Measurements from ENCODE around the gene ITGA5.

The ITGA5 gene

GRCh38 chr12:54407183-54407905 is 11.7 kb downstream of the ITGA5 start:
- Histone ChIP-seq H4K8ac (ENCODE audit: low read depth, low read length) (no peak overlapping the region), H3K27ac (ENCODE audit: low read depth, low read length) (no peak overlapping the region), H3K4ac (ENCODE audit: low read depth, low read length) (no peak overlapping the region), H3K27me3 (ENCODE audit: insufficient read depth, low read length, poor library complexity) (no peaks in the 10 kb centered on the region), H2AK5ac (ENCODE audit: low read length) (no peak overlapping the region), H3K56ac (ENCODE audit: low read length) (no peak overlapping the region), H2BK120ac (ENCODE audit: low read depth, low read length) (no peak overlapping the region), H2BK15ac (replicated peaks; ENCODE audit: low read depth) (no peak overlapping the region), H3K36me3 (ENCODE audit: control insufficient read depth, insufficient read depth, low read length) (peaks cover 46% of the 10 kb centered on the region), H4K5ac (ENCODE audit: low read length) (no peak overlapping the region), H2BK5ac (ENCODE audit: low read length) (no peak overlapping the region), H3K4me2 (ENCODE audit: low read length) (no peak overlapping the region), H3K4me1 (ENCODE audit: control insufficient read depth, low read depth, low read length) (peaks cover 3% of the 10 kb centered on the region), H3K18ac (ENCODE audit: low read length) (no peak overlapping the region), H3K23ac (ENCODE audit: low read length) (no peak overlapping the region), H3K4me3 (ENCODE audit: low read length) (no peak overlapping the region), H3K79me2 (ENCODE audit: control insufficient read depth, insufficient read depth, low read length) (peaks cover 11% of the 10 kb centered on the region), H3K9ac (ENCODE audit: low read length) (no peak overlapping the region), H3K79me1 (ENCODE audit: low read length) (peaks cover 28% of the 10 kb centered on the region)
- DNase-seq, result no peak
- no CpG with 5 or more reads among the region's 5 CpGs for WGBS (ENCODE audit: extremely low coverage, insufficient coverage, low lambda C conversion rate)

- H2AK5ac ChIP-seq (ENCODE audit: low read length), result no peak overlapping the region
- no peak overlapping the region for H3K9ac ChIP-seq (ENCODE audit: low read length)
- no CpG with 5 or more reads among the region's 7 CpGs for WGBS (ENCODE audit: extremely low coverage, insufficient coverage, low lambda C conversion rate)
- no peak overlapping the region for H3K23ac ChIP-seq (ENCODE audit: low read length)
- H3K79me2 ChIP-seq (ENCODE audit: control insufficient read depth, insufficient read depth, low read length), result peaks cover 3% of the 10 kb centered on the region
- H3K4me1 ChIP-seq (ENCODE audit: control insufficient read depth, low read depth, low read length), result peaks cover 2% of the 10 kb centered on the region
- no peak overlapping the region for H2BK120ac ChIP-seq (ENCODE audit: low read depth, low read length)
- H4K5ac ChIP-seq (ENCODE audit: low read length), result no peak overlapping the region
- no peak overlapping the region for H3K4me2 ChIP-seq (ENCODE audit: low read length)
- H3K27me3 ChIP-seq (ENCODE audit: insufficient read depth, low read length, poor library complexity), result no peaks in the 10 kb centered on the region
- no peak overlapping the region for H2BK15ac ChIP-seq (replicated peaks; ENCODE audit: low read depth)
- H3K4me3 ChIP-seq (ENCODE audit: low read length), result no peak overlapping the region
- no peak overlapping the region for H2BK5ac ChIP-seq (ENCODE audit: low read length)
- DNase-seq, result no peak
- H3K56ac ChIP-seq (ENCODE audit: low read length), result no peak overlapping the region
- no peak overlapping the region for H3K18ac ChIP-seq (ENCODE audit: low read length)
- H3K36me3 ChIP-seq (ENCODE audit: control insufficient read depth, insufficient read depth, low read length), result peaks cover 54% of the 10 kb centered on the region
- peaks cover 16% of the 10 kb centered on the region for H3K79me1 ChIP-seq (ENCODE audit: low read length)
- no peak overlapping the region for H4K8ac ChIP-seq (ENCODE audit: low read depth, low read length)
- H3K27ac ChIP-seq (ENCODE audit: low read depth, low read length), result no peak overlapping the region
- no peak overlapping the region for H3K4ac ChIP-seq (ENCODE audit: low read depth, low read length)
These were observed 13.5 kb downstream of the ITGA5 start for GRCh38 chr12:54405573-54405972.

DNA sequence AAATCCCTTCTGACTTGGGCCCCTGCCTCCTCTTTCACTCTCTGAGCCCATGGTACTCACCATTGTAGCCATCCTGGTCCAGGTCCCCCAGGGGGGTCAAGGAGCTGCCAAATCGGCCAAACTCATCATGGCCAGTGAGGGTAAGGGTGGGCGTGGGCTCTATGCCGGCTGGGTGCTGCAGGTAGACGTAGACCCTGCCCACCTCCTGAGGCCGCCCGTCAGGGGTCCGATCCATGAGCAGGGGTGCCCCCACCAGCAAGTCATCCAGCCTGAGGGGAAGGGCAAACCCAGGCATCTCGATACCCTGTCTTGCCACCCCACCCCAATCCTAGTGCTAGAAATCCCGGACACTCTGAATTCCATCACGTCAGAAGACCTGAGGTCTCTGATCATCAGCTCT is 14.0 kb downstream of the ITGA5 start:
- Histone ChIP-seq H3K4me1 (ENCODE audit: control insufficient read depth, low read depth, low read length) (peaks cover 2% of the 10 kb centered on the region), H3K79me1 (ENCODE audit: low read length) (peaks cover 15% of the 10 kb centered on the region), H3K4ac (ENCODE audit: low read depth, low read length) (no peak overlapping the region), H4K5ac (ENCODE audit: low read length) (no peak overlapping the region), H3K4me2 (ENCODE audit: low read length) (no peak overlapping the region), H3K27ac (ENCODE audit: low read depth, low read length) (no peak overlapping the region), H3K56ac (ENCODE audit: low read length) (no peak overlapping the region), H3K4me3 (ENCODE audit: low read length) (no peak overlapping the region), H2BK15ac (replicated peaks; ENCODE audit: low read depth) (no peak overlapping the region), H3K36me3 (ENCODE audit: control insufficient read depth, insufficient read depth, low read length) (peaks cover 57% of the 10 kb centered on the region), H2AK5ac (ENCODE audit: low read length) (no peak overlapping the region), H3K9ac (ENCODE audit: low read length) (no peak overlapping the region), H3K23ac (ENCODE audit: low read length) (no peak overlapping the region), H3K79me2 (ENCODE audit: control insufficient read depth, insufficient read depth, low read length) (peaks cover 3% of the 10 kb centered on the region), H4K8ac (ENCODE audit: low read depth, low read length) (no peak overlapping the region), H2BK120ac (ENCODE audit: low read depth, low read length) (no peak overlapping the region), H2BK5ac (ENCODE audit: low read length) (no peak overlapping the region), H3K18ac (ENCODE audit: low read length) (no peak overlapping the region), H3K27me3 (ENCODE audit: insufficient read depth, low read length, poor library complexity) (no peaks in the 10 kb centered on the region)
- WGBS (ENCODE audit: extremely low coverage, insufficient coverage, low lambda C conversion rate), result no CpG with 5 or more reads among the region's 10 CpGs
- no peak for DNase-seq

GRCh38 chr12:54404061-54405004 is 14.7 kb downstream of the ITGA5 start:
- Histone ChIP-seq H3K4ac (ENCODE audit: low read depth, low read length) (no peak overlapping the region), H3K4me1 (ENCODE audit: control insufficient read depth, low read depth, low read length) (peaks cover 2% of the 10 kb centered on the region), H4K8ac (ENCODE audit: low read depth, low read length) (no peak overlapping the region), H3K18ac (ENCODE audit: low read length) (no peak overlapping the region), H3K79me2 (ENCODE audit: control insufficient read depth, insufficient read depth, low read length) (peaks cover under 1% of the 10 kb centered on the region), H3K27ac (ENCODE audit: low read depth, low read length) (no peak overlapping the region), H2BK15ac (replicated peaks; ENCODE audit: low read depth) (no peak overlapping the region), H2BK5ac (ENCODE audit: low read length) (no peak overlapping the region), H2BK120ac (ENCODE audit: low read depth, low read length) (no peak overlapping the region), H3K27me3 (ENCODE audit: insufficient read depth, low read length, poor library complexity) (no peaks in the 10 kb centered on the region), H3K23ac (ENCODE audit: low read length) (no peak overlapping the region), H3K4me3 (ENCODE audit: low read length) (no peak overlapping the region), H4K5ac (ENCODE audit: low read length) (no peak overlapping the region), H3K36me3 (ENCODE audit: control insufficient read depth, insufficient read depth, low read length) (peaks cover 56% of the 10 kb centered on the region), H3K56ac (ENCODE audit: low read length) (peak overlapping the region; percentile 51), H2AK5ac (ENCODE audit: low read length) (no peak overlapping the region), H3K4me2 (ENCODE audit: low read length) (no peak overlapping the region), H3K9ac (ENCODE audit: low read length) (peak overlapping the region; percentile 40), H3K79me1 (ENCODE audit: low read length) (peaks cover 10% of the 10 kb centered on the region)
- DNase-seq, result peak; percentile 90
- WGBS (ENCODE audit: extremely low coverage, insufficient coverage, low lambda C conversion rate), result no CpG with 5 or more reads among the region's 11 CpGs

DNA sequence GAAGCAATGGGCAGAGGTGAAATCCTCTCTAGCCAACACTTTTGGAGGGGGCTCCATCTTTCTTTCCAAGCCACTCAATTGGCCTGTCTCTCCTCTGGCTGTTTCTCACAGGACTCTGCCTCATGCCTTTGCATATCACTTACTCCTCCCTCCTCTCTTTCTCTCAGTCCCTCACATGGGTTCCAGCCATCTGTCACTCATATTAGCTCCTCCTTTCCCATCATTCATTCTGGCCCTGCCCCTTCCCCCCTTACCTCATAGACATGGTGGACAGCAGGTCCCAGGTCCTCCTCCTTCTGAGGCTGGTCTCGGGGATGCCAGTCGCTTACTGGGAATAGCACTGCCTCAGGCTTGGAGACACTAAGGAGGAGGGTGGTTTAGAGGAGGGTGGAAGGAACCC is 17.9 kb downstream of the ITGA5 start:
- Histone ChIP-seq H3K79me1 (ENCODE audit: low read length) (peaks cover 9% of the 10 kb centered on the region), H3K9ac (ENCODE audit: low read length) (no peak overlapping the region), H3K4me3 (ENCODE audit: low read length) (no peak overlapping the region), H2BK5ac (ENCODE audit: low read length) (no peak overlapping the region), H3K4ac (ENCODE audit: low read depth, low read length) (no peak overlapping the region), H3K79me2 (ENCODE audit: control insufficient read depth, insufficient read depth, low read length) (no peaks in the 10 kb centered on the region), H4K5ac (ENCODE audit: low read length) (no peak overlapping the region), H3K56ac (ENCODE audit: low read length) (no peak overlapping the region), H2AK5ac (ENCODE audit: low read length) (no peak overlapping the region), H3K4me1 (ENCODE audit: control insufficient read depth, low read depth, low read length) (peaks cover 2% of the 10 kb centered on the region), H2BK120ac (ENCODE audit: low read depth, low read length) (no peak overlapping the region), H3K23ac (ENCODE audit: low read length) (no peak overlapping the region), H3K18ac (ENCODE audit: low read length) (no peak overlapping the region), H4K8ac (ENCODE audit: low read depth, low read length) (no peak overlapping the region), H3K4me2 (ENCODE audit: low read length) (no peak overlapping the region), H2BK15ac (replicated peaks; ENCODE audit: low read depth) (no peak overlapping the region), H3K36me3 (ENCODE audit: control insufficient read depth, insufficient read depth, low read length) (peaks cover 58% of the 10 kb centered on the region), H3K27me3 (ENCODE audit: insufficient read depth, low read length, poor library complexity) (no peaks in the 10 kb centered on the region), H3K27ac (ENCODE audit: low read depth, low read length) (no peak overlapping the region)
- no peak for DNase-seq
- WGBS (ENCODE audit: extremely low coverage, insufficient coverage, low lambda C conversion rate), result no CpG with 5 or more reads among the region's 2 CpGs
